AG09319 (cell line): ENCODE data around the gene CHST9.

Source experiments
- DNase-seq: peaks from one replicate; pipeline ENCODE4 v3.0.0-alpha.2; 2010; ENCODE audit warnings: low read depth; ENCODE audit errors: extremely low read depth
- TF ChIP-seq, protein P1 (sequence below): IDR thresholded peaks from 2 replicates; pipeline ENCODE4 v1.5.1; 2011; ENCODE audit warnings: low read depth, mild to moderate bottlenecking, inconsistent platforms, low read length, moderate library complexity

The CHST9 gene

DNA sequence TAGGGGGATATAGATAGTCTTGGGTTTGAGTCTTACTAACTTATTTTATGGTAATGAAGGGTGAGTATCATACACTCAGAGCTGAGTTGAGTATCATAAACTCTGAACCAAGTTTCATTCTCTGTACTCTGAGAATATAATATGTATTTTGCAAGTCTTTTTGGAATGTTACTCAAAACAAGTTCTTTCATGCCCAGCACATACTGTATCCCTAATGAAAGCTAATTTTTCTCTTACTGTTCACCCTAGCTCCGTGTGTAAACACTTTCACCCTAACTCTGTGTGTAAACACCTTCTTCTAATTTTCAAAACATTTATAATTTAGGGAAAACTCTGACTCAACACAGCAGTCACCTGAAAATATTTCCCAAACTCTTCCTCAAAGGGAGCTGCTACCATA, 29.7 kb upstream of the CHST9 start:
- no peak for DNase-seq
- TF ChIP-seq, protein P1, sequence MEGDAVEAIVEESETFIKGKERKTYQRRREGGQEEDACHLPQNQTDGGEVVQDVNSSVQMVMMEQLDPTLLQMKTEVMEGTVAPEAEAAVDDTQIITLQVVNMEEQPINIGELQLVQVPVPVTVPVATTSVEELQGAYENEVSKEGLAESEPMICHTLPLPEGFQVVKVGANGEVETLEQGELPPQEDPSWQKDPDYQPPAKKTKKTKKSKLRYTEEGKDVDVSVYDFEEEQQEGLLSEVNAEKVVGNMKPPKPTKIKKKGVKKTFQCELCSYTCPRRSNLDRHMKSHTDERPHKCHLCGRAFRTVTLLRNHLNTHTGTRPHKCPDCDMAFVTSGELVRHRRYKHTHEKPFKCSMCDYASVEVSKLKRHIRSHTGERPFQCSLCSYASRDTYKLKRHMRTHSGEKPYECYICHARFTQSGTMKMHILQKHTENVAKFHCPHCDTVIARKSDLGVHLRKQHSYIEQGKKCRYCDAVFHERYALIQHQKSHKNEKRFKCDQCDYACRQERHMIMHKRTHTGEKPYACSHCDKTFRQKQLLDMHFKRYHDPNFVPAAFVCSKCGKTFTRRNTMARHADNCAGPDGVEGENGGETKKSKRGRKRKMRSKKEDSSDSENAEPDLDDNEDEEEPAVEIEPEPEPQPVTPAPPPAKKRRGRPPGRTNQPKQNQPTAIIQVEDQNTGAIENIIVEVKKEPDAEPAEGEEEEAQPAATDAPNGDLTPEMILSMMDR: no peak

DNA sequence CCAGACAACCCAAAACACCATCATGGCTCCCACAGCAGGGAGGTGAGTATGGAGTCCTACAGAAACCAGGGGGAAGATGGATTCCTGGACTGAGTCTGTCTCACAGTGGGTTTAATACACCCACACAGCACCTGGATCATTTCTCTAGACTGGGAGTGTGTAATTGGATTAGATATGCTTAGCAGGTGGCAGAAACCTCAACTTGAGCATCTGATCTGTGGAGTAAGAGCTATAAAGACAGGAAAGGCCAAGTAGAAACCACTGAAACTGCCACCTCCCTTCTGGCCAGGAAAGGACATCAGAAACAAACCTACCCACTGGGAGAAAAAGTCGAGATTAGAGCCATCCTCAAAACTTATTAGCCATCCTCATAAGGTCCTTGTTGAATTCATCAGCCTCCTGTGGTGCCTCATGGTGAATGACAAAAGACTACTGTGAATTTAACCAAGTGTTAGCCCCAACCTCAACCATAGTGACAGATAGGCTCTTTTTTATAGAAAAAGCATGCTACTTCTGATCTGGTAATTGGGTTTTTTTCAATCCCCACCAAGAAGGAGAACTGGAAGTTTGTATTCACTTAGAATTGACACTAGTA, 28.1 kb upstream of the CHST9 start:
- TF ChIP-seq, protein P1: no peak
- no peak for DNase-seq

DNA sequence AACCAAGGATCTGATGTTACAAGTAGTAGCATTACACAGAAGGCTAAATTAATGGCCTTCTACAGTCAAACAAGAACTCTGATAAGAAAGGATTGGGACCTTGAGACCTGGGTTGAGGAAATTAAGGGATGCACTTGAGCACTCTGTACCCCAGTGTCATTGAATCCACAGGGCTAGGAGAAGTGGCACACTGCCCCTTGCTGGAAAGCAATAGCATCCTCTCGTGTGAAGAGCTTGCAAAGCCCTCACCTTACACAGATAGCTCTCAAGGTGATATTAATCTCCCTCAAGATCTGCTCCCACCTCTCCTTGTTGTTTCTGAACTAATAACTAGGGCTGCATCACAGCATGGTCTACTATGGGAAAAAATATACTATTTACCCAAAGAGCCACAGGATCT, 26.5 kb upstream of the CHST9 start:
- TF ChIP-seq, protein P1: no peak
- no peak for DNase-seq

DNA sequence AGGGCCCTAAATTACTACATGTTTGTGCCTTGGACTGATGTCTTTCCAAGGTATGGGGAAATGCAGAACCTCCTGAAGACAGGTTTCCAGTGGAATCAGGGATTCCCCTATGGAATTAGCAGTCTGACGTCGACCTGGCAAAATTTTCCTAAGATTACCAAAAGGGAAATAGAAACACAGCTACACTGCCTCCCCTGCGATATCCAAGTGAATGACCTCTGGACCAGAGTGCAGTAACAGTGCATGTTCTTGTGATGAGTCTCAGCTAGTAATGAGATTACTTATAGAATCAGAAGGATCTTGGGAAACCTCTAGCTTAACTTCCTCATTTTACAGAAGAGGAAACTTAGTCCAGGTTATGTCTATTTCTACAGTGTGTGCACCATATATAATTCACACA, 21.3 kb upstream of the CHST9 start:
- TF ChIP-seq, protein P1: no peak
- DNase-seq: no peak

DNA sequence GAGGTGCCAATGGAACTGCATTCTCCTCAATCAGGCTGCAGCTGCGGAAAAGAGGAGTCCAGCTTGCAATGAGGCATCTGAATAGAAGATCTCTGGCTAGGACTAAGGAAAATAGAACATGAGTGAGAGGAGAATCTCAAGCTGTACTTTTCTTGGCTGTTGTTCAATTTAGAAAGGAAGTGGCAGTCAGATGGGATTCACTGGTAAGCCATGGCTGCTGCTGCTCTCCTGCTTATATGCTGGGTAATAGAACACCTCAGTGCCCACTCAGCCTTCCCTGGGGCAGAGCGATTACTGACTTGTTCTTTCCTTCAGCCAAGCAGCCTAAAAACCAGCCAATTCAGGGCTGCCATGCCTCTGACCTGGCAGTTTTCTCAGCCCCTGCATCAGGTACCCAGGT, 17.6 kb upstream of the CHST9 start:
- DNase-seq: no peak
- TF ChIP-seq, protein P1: no peak

DNA sequence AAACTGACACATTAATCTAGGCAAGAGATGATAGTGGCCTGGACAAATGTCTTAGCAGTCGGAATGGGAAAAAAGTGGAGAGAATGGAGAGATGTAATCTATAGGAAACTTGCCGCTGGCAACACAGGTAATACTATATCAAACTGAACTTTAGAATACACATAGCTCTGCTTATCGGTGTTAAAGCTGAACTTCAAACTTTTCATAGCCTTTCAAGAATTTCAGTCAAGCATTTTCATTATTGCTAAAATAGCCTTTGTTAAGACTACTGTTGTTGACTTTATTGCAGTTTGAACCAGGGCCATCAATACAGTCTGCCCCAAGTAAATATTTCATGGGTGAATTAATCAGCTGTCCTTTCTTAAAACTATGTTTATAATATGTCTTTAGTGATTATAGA, 12.9 kb upstream of the CHST9 start:
- TF ChIP-seq, protein P1: no peak
- no peak for DNase-seq

DNA sequence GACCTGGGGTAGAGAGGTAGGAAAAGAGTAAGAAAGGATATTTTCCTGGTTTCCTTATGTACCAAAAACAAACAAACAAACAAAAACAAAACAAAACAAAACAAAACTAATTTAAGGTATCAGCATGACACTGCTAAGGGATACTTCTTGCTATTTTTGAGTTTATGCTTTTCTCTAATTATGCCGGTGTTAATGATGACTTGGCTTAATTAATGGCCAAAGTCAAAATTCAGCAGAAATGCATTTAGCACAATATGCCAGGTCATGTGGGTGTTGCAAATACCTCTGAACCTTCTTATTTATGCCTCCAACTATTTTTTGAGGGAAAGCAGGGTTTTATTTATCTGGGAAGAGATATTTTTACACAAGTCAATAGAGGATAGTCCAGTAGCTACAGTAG, 3.2 kb upstream of the CHST9 start:
- TF ChIP-seq, protein P1: no peak
- DNase-seq: no peak
